Ovary (tissue), 9 donors: ENCODE data around the gene ADCY9. TPM values are rescaled to one million over a fixed set of nuclear protein-coding genes. Genes with fewer than 3 reads are reported as not detected.

Experiments used
- DNase-seq, 5 donors: peaks; one replicate each; pipeline ENCODE4 v3.0.0-alpha.2; 2019 to 2020
- H3K27ac ChIP-seq, 2 donors: fragments of 200-600 bp; one replicate each; pipeline versions ENCODE4 v1.5.1 to v1.8.0; 2019 to 2022
- H3K27me3 ChIP-seq: fragments of 200-600 bp; one replicate; pipeline ENCODE4 v1.8.0; 2022
- H3K36me3 ChIP-seq: fragments of 200-600 bp; sonication (generic); one replicate; pipeline ENCODE4 v1.5.1; 2019
- H3K4me1 ChIP-seq: one replicate; pipeline ENCODE4 v1.8.1; 2013; ENCODE audit warnings: mild to moderate bottlenecking, moderate library complexity; ENCODE audit not compliant: insufficient read depth
- H3K4me3 ChIP-seq: fragments of 200-600 bp; sonication (generic); one replicate; pipeline ENCODE4 v1.5.1; 2017
- H3K9me3 ChIP-seq, 2 donors: fragments of 200-600 bp in 1 of 2; sonication (generic) in 1 of 2; one replicate each; pipeline versions ENCODE4 v1.5.1 to v1.8.1; 2013 to 2019; ENCODE audit warnings: mild to moderate bottlenecking in 1 of 2, moderate library complexity in 1 of 2
- EP300 ChIP-seq: sonication (generic); formaldehyde crosslinking; IDR thresholded peaks from one replicate; pipeline ENCODE4 v1.6.1; 2017; ENCODE audit warnings: antibody characterized with exemption
- POLR2A ChIP-seq: fragments of 450-650 bp; IDR thresholded peaks from one replicate; pipeline ENCODE4 v1.6.1; 2017; ENCODE audit warnings: antibody characterized with exemption, mild to moderate bottlenecking, moderate library complexity
- WGBS, 3 donors: extraction: QIAGEN DNeasy Blood & Tissue Kit in 1 of 3; methylation state at CpG; one replicate each; pipeline versions ENCODE4 v1.1.5 to v1.1.7; 2013 to 2017; 5-methylcytosine and 5-hydroxymethylcytosine counted together
- intact Hi-C, 4 donors: fragments of 100-400 bp; cut with DNase I; formaldehyde crosslinking; loops; one replicate each; pipeline versions ENCODE4 v1.11.0 to v1.15.1; 2022 to 2023
- polyA plus RNA-seq, 2 donors: library from polyadenylated mRNA; stranded (reverse); fragments of 200-250 nt in 1 of 2; fragments of 350-450 nt in 1 of 2; fragmentation: Illumina TruSeq in 1 of 2; extraction: RNeasy Lipid Tissue Mini Kit (QIAGEN cat#74804) in 1 of 2; gene quantifications; one replicate each; pipeline ENCODE4 v1.2.3, GENCODE V29; 2013 to 2014
- total RNA-seq, 7 donors: library from RNA; depleted of rRNA in 2 of 7; stranded (reverse); fragments of >200 nt in 2 of 7; fragmentation: NEBNext Ultra II Directional in 3 of 7; extraction: Animal tissue kit (Norgen Biotek cat#: 25700) in 3 of 7; gene quantifications; one replicate each; pipeline versions ENCODE4 v1.1.0 to v1.2.4, GENCODE V29; 2016 to 2023
- TF ChIP-seq, protein P1 (sequence below), 3 donors: fragments of 450-650 bp in 2 of 3; fragments of 200-600 bp in 1 of 3; IDR thresholded peaks; one replicate each; pipeline versions ENCODE4 v1.5.1 to v1.8.0; 2016 to 2022; ENCODE audit warnings: antibody characterized with exemption in 3 of 3, mild to moderate bottlenecking in 1 of 3
- donor health status: DM: no; HTN: no; CAD: no; lungs with moderate emphysema.
- donor health status: DM: no; HTN: no; CAD: no.
- donor health status: Bipolar disorder and iron deficiency.
- donor health status: DM: yes; HTN: yes; CAD: no.
- donor health status: DM: no; HTN: no; CAD: no.
- donor health status: DM: yes; HTN: yes; CAD: no.

The ADCY9 gene
- total and polyA plus RNA-seq, 9 donors: 10.7 to 31.3 (median 23.3) TPM

DNA sequence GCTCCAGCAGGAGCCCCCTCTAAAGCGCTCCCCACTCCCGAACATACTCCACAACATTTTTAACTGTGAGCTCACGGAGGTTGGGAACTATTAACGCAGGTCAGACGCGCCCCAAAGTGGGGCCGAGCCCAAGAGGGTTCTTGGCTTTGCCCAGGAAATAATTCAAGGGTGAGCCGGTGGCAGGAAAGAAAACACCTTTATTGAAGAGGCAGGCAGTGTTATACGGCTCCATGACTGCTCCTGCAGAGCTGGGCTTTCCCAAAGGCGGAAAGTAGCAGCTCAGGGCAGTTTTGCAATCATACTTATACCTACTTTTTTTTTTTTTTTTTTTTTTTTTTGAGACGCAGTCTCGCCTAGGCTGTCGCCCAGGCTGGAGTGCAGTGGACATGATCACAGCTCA, 6.2 kb downstream of the ADCY9 start:
- no peak overlapping the region for H3K4me3 ChIP-seq
- H3K27me3 ChIP-seq: no peaks in the 10 kb centered on the region
- no peaks in the 10 kb centered on the region for H3K36me3 ChIP-seq
- H3K4me1 ChIP-seq: peaks cover 19% of the 10 kb centered on the region
- H3K27ac ChIP-seq: no peak overlapping the region
- no peak for DNase-seq
- TF ChIP-seq, protein P1, sequence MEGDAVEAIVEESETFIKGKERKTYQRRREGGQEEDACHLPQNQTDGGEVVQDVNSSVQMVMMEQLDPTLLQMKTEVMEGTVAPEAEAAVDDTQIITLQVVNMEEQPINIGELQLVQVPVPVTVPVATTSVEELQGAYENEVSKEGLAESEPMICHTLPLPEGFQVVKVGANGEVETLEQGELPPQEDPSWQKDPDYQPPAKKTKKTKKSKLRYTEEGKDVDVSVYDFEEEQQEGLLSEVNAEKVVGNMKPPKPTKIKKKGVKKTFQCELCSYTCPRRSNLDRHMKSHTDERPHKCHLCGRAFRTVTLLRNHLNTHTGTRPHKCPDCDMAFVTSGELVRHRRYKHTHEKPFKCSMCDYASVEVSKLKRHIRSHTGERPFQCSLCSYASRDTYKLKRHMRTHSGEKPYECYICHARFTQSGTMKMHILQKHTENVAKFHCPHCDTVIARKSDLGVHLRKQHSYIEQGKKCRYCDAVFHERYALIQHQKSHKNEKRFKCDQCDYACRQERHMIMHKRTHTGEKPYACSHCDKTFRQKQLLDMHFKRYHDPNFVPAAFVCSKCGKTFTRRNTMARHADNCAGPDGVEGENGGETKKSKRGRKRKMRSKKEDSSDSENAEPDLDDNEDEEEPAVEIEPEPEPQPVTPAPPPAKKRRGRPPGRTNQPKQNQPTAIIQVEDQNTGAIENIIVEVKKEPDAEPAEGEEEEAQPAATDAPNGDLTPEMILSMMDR (IDR thresholded peaks at IDR 0.05): no peak
- no peak for TF ChIP-seq EP300
- TF ChIP-seq POLR2A: no peak
- 92 to 97% (median 96%) methylated on average over 13 of the region's 13 CpGs for WGBS, 3 donors
- no peaks in the 10 kb centered on the region for H3K9me3 ChIP-seq
- intact Hi-C loops: loop anchor here in 2 of 4 donors (10.0 kb wide), 2 partner anchors 95 to 125 kb away; no protein-coding TSS in a partner anchor

DNA sequence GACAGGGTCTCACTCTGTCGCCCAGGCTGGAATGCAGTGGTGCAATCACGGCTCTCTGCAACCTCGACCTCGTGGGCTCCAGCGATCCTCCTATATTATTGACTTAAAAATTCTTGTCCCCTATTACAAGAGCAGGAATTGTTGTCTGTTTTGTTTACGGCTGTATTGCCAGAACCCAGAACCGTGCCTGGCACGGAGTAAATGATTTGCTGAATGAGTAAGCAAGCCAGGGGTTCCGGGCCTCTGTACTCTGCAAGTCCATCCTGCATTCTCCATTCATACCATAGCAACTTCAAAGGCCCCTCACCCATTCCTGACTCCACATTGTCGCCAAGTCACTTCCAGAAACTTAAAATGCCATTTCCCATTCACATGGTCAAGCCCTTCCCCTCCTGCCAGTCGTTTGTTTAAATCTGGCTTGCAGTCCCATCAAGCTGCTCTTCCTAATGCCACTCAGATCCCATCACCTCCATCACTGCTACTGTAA, 6.9 kb downstream of the ADCY9 start:
- Histone ChIP-seq H3K27ac (no peak overlapping the region), H3K27me3 (no peaks in the 10 kb centered on the region), H3K9me3 (no peaks in the 10 kb centered on the region), H3K4me1 (peaks cover 14% of the 10 kb centered on the region), H3K36me3 (no peaks in the 10 kb centered on the region), H3K4me3 (no peak overlapping the region)
- TF ChIP-seq, protein P1 (IDR thresholded peaks at IDR 0.05): no peak
- TF ChIP-seq POLR2A (no peak), EP300 (no peak)
- WGBS, 3 donors: 65 to 84% (median 71%) methylated on average over 11 of the region's 11 CpGs
- DNase-seq: no peak
- intact Hi-C loops: no loop called here

DNA sequence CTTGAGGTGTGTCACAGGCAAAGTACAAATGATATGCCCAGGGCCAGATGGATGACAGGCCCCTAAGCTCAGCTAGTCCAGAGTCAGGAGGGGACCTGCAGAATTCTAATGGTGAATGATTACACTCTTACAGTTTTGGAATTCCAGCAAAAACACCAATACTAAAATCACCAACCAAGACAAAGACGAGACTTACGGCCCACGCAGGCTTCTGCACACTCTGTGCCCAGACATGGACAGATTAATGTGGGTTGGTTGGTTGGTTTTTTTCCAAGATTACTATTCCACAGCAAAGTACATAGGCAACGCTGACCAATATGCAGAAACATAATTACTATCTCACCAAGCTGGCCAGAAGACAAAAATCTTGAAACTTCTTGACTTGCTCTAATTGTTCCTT, 9.7 kb downstream of the ADCY9 start:
- Histone ChIP-seq H3K9me3 (no peaks in the 10 kb centered on the region), H3K4me3 (no peak overlapping the region), H3K27me3 (no peaks in the 10 kb centered on the region), H3K4me1 (peaks cover 7% of the 10 kb centered on the region), H3K36me3 (no peaks in the 10 kb centered on the region), H3K27ac (no peak overlapping the region)
- DNase-seq: no peak
- intact Hi-C loops: no loop called here
- TF ChIP-seq, protein P1 (IDR thresholded peaks at IDR 0.05): no peak
- TF ChIP-seq EP300 (no peak), POLR2A (no peak)
- WGBS, 3 donors: 67 to 77% (median 77%) methylated on average over 4 of the region's 4 CpGs

DNA sequence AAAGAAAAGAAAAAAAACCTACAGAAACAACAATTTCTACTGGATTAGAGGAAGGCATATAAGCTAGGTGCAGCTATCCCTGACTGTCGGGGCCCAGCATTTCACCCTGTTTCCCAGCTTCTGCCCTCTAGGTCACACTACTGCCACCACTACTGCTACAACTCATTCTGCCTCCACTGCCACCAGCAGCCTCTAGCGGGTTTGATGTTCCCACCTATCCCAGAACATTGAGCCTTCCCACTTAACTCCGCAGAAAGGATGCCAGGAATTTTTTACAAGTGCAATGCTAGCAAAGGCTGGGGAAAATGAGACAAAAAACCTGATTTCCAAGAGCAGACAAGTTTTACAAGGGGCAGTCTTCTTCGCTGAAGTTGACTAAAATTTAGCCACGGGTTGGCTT, 10.4 kb downstream of the ADCY9 start:
- no peak for DNase-seq
- H3K9me3 ChIP-seq: no peaks in the 10 kb centered on the region
- no peak overlapping the region for H3K27ac ChIP-seq
- no peaks in the 10 kb centered on the region for H3K36me3 ChIP-seq
- intact Hi-C loops: no loop called here
- TF ChIP-seq POLR2A: no peak
- TF ChIP-seq, protein P1 (IDR thresholded peaks at IDR 0.05): no peak
- 93 to 96% (median 95%) methylated on average over 5 of the region's 5 CpGs for WGBS, 3 donors
- no peaks in the 10 kb centered on the region for H3K27me3 ChIP-seq
- H3K4me1 ChIP-seq: peaks cover 7% of the 10 kb centered on the region
- H3K4me3 ChIP-seq: no peak overlapping the region
